ENCODE results near the gene CNOT11. TPM values are rescaled to one million over a fixed set of nuclear protein-coding genes. Genes with fewer than 3 reads are reported as not detected.
A peak's percentile ranks its signal among the peaks of the same experiment; 100 is the strongest.

The CNOT11 gene
- total RNA-seq, 1 experiment from 2014 or later = 54.0 TPM

DNA sequence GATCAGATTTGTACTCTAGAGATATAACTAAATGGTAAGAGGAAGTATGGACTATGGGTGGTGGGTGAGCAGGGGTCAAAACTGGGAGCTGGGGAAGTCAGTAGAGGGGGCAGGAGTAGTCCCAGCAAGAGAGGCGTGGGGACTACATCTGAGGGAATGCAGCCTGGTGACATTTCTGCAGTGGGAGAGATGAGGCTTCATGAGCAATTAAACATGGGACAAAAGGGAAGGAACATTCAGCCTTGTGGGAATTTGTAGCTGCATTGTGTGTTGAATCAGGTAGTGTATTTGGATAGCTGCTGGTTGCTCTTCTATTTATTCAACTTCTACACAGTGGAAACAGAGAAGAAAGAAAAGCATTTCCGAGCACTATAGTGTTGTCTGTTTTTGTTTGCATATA lies 3.6 kb downstream of the CNOT11 start:
- Mint-ChIP-seq H3K27ac (peak overlapping the region; percentile 41), H3K9me3 (no peaks in the 10 kb centered on the region), H3K27me3 (ENCODE audit: low read depth) (no peaks in the 10 kb centered on the region), H3K36me3 (peaks cover 25% of the 10 kb centered on the region), H3K4me3 (no peak overlapping the region), H3K4me1 (peaks cover 27% of the 10 kb centered on the region)
- CTCF ChIA-PET = no interaction called here
- DNase-seq (ENCODE audit: low spot score) (no peak), ATAC-seq (no peak)
- no peak for TF ChIP-seq MXD4 (CRISPR knock-in tag; IDR thresholded peaks at IDR 0.05; ENCODE audit: borderline replicate concordance)
- no peak for TF ChIP-seq ZNF232 (CRISPR knock-in tag; IDR thresholded peaks at IDR 0.05)
- no peak for TF ChIP-seq E2F4 (CRISPR knock-in tag; IDR thresholded peaks at IDR 0.05; ENCODE audit: borderline replicate concordance, low read depth)
- no peak for TF ChIP-seq TEAD1 (CRISPR knock-in tag; IDR thresholded peaks at IDR 0.05)
- no peak for TF ChIP-seq ZNF423 (CRISPR knock-in tag; IDR thresholded peaks at IDR 0.05)
- no peak for TF ChIP-seq GABPB1 (CRISPR knock-in tag; IDR thresholded peaks at IDR 0.05)
- TF ChIP-seq, protein P1, sequence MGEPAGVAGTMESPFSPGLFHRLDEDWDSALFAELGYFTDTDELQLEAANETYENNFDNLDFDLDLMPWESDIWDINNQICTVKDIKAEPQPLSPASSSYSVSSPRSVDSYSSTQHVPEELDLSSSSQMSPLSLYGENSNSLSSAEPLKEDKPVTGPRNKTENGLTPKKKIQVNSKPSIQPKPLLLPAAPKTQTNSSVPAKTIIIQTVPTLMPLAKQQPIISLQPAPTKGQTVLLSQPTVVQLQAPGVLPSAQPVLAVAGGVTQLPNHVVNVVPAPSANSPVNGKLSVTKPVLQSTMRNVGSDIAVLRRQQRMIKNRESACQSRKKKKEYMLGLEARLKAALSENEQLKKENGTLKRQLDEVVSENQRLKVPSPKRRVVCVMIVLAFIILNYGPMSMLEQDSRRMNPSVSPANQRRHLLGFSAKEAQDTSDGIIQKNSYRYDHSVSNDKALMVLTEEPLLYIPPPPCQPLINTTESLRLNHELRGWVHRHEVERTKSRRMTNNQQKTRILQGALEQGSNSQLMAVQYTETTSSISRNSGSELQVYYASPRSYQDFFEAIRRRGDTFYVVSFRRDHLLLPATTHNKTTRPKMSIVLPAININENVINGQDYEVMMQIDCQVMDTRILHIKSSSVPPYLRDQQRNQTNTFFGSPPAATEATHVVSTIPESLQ (CRISPR knock-in tag; IDR thresholded peaks at IDR 0.05) = no peak
- no peak for TF ChIP-seq KAT7 (CRISPR knock-in tag; IDR thresholded peaks at IDR 0.05; ENCODE audit: borderline replicate concordance)
- TF ChIP-seq RORB (CRISPR knock-in tag; IDR thresholded peaks at IDR 0.05) = no peak
- TF ChIP-seq CREM (CRISPR knock-in tag; IDR thresholded peaks at IDR 0.05) = no peak
- TF ChIP-seq ZBTB21 (CRISPR knock-in tag; IDR thresholded peaks at IDR 0.05; ENCODE audit: borderline replicate concordance) = no peak
- no peak for TF ChIP-seq SP1 (CRISPR knock-in tag; conservative IDR thresholded peaks at IDR 0.05)
- POLR2A ChIA-PET = interaction anchor here (0.6 kb wide), 2 partner anchors 53 to 205 kb away, joined by 4 read pairs; no protein-coding TSS in a partner anchor

GRCh38 chr2:101258804-101259203 lies 6.1 kb downstream of the CNOT11 start:
- Mint-ChIP-seq H3K27me3 (ENCODE audit: low read depth) (no peaks in the 10 kb centered on the region), H3K27ac (no peak overlapping the region; the same call in 1 of the 2 replicates), H3K36me3 (peaks cover 38% of the 10 kb centered on the region), H3K4me3 (no peak overlapping the region), H3K9me3 (no peaks in the 10 kb centered on the region), H3K4me1 (peaks cover 21% of the 10 kb centered on the region)
- ChIA-PET CTCF (interaction anchor here (1.3 kb wide), 1 partner anchor 54 kb away, joined by 3 read pairs; no protein-coding TSS in a partner anchor), POLR2A (interaction anchor here (0.7 kb wide), 1 partner anchor 54 kb away, joined by 5 read pairs; no protein-coding TSS in a partner anchor)
- no peak for ATAC-seq
- DNase-seq (ENCODE audit: low spot score) = no peak
- TF ChIP-seq ZSCAN18 (CRISPR knock-in tag; IDR thresholded peaks at IDR 0.05) (no peak), CBFB (CRISPR knock-in tag; IDR thresholded peaks at IDR 0.05; ENCODE audit: low read depth) (no peak), NR1H2 (CRISPR knock-in tag; IDR thresholded peaks at IDR 0.05) (no peak), HMGXB4 (CRISPR knock-in tag; IDR thresholded peaks at IDR 0.05) (no peak), SP1 (CRISPR knock-in tag; conservative IDR thresholded peaks at IDR 0.05) (no peak), ZNF317 (CRISPR knock-in tag; IDR thresholded peaks at IDR 0.05; ENCODE audit: borderline replicate concordance, low read depth) (no peak), AFF4 (CRISPR knock-in tag; IDR thresholded peaks at IDR 0.05; ENCODE audit: borderline replicate concordance) (no peak), FOXK1 (CRISPR knock-in tag; IDR thresholded peaks at IDR 0.05) (no peak), ZBTB21 (CRISPR knock-in tag; IDR thresholded peaks at IDR 0.05; ENCODE audit: borderline replicate concordance) (no peak)
- TF ChIP-seq, protein P2, sequence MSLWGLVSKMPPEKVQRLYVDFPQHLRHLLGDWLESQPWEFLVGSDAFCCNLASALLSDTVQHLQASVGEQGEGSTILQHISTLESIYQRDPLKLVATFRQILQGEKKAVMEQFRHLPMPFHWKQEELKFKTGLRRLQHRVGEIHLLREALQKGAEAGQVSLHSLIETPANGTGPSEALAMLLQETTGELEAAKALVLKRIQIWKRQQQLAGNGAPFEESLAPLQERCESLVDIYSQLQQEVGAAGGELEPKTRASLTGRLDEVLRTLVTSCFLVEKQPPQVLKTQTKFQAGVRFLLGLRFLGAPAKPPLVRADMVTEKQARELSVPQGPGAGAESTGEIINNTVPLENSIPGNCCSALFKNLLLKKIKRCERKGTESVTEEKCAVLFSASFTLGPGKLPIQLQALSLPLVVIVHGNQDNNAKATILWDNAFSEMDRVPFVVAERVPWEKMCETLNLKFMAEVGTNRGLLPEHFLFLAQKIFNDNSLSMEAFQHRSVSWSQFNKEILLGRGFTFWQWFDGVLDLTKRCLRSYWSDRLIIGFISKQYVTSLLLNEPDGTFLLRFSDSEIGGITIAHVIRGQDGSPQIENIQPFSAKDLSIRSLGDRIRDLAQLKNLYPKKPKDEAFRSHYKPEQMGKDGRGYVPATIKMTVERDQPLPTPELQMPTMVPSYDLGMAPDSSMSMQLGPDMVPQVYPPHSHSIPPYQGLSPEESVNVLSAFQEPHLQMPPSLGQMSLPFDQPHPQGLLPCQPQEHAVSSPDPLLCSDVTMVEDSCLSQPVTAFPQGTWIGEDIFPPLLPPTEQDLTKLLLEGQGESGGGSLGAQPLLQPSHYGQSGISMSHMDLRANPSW (CRISPR knock-in tag; conservative IDR thresholded peaks at IDR 0.05; ENCODE audit: low read depth) = no peak

Measured in WTC11 (cell line).